Measurements from ENCODE around the gene CACNA1F.

GRCh38 chrX:49202022-49202421, 31.1 kb downstream of the CACNA1F start:
- TF ChIP-seq, protein P1, sequence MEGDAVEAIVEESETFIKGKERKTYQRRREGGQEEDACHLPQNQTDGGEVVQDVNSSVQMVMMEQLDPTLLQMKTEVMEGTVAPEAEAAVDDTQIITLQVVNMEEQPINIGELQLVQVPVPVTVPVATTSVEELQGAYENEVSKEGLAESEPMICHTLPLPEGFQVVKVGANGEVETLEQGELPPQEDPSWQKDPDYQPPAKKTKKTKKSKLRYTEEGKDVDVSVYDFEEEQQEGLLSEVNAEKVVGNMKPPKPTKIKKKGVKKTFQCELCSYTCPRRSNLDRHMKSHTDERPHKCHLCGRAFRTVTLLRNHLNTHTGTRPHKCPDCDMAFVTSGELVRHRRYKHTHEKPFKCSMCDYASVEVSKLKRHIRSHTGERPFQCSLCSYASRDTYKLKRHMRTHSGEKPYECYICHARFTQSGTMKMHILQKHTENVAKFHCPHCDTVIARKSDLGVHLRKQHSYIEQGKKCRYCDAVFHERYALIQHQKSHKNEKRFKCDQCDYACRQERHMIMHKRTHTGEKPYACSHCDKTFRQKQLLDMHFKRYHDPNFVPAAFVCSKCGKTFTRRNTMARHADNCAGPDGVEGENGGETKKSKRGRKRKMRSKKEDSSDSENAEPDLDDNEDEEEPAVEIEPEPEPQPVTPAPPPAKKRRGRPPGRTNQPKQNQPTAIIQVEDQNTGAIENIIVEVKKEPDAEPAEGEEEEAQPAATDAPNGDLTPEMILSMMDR (IDR thresholded peaks at IDR 0.05): no peak
- no peak for TF ChIP-seq POLR2A (IDR thresholded peaks at IDR 0.05)

Measured in thyroid gland (tissue), 4 donors.